H1 (cell line): ENCODE measurements around the gene MBD3L4. TPM values are rescaled to one million over a fixed set of nuclear protein-coding genes. Genes with fewer than 3 reads are reported as not detected.
"Not testable (repeated sequence)": the region's sequence is repeated elsewhere in the genome, so short reads cannot be mapped to it uniquely, and the experiment has no call there.

ENCODE experiments used
- CTCF ChIA-PET: fragments of 300-600 bp; sonication (Branson Sonifier 250); formaldehyde crosslinking; loops from one replicate; lab custom pipeline; 2021; ENCODE audit not compliant: partially characterized antibody; lab: Charles Lee
- POLR2A ChIA-PET: fragments of 300-600 bp; sonication (Branson Sonifier 250); formaldehyde crosslinking; loops from one replicate; lab custom pipeline; 2021; ENCODE audit warnings: inconsistent platforms; ENCODE audit not compliant: partially characterized antibody; lab: Charles Lee
- DNase-seq, 2 experiments: peaks; one replicate each; pipeline versions ENCODE4 v3.0.0 to v3.0.0-alpha.2; 2010 to 2022; ENCODE audit warnings: low spot score in 2 of 2, low read depth in 1 of 2, mixed read lengths in 1 of 2
- FAIRE-seq: peaks from 2 replicates; lab custom pipeline; 2011; peaks lifted over from hg19 to GRCh38; lab: Jason Lieb, UNC
- H2AFZ ChIP-seq: 2 replicates; pipeline ENCODE4 v1.8.1; 2012; ENCODE audit warnings: low read length, inconsistent platforms
- H2AK5ac ChIP-seq: 2 replicates; pipeline ENCODE4 v1.6.1; 2013; ENCODE audit warnings: low read depth, low read length
- H2BK120ac ChIP-seq: replicated peaks from 2 replicates; pipeline ENCODE3; 2013; ENCODE audit warnings: low read depth, low read length, inconsistent platforms
- H2BK12ac ChIP-seq: 2 replicates; pipeline ENCODE4 v1.6.1; 2013; ENCODE audit warnings: low read depth, low read length
- H2BK15ac ChIP-seq: 2 replicates; pipeline ENCODE4 v1.6.1; 2013; ENCODE audit warnings: low read length
- H2BK20ac ChIP-seq: 2 replicates; pipeline ENCODE4 v1.6.1; 2013; ENCODE audit warnings: low read length
- H2BK5ac ChIP-seq: 2 replicates; pipeline ENCODE4 v1.6.1; 2013; ENCODE audit warnings: low read depth, low read length
- H3K14ac ChIP-seq: 2 replicates; pipeline ENCODE4 v1.6.1; 2013; ENCODE audit warnings: inconsistent platforms; ENCODE audit not compliant: insufficient read length
- H3K18ac ChIP-seq: 2 replicates; pipeline ENCODE4 v1.6.1; 2013; ENCODE audit warnings: low read length; ENCODE audit errors: extremely low read depth
- H3K23ac ChIP-seq: 2 replicates; pipeline ENCODE4 v1.6.1; 2013; ENCODE audit warnings: inconsistent platforms; ENCODE audit not compliant: insufficient read length
- H3K23me2 ChIP-seq: 2 replicates; pipeline ENCODE4 v1.6.1; 2013; ENCODE audit warnings: low read depth, low read length
- H3K27ac ChIP-seq: 2 replicates; pipeline ENCODE4 v1.6.1; 2011; ENCODE audit warnings: low read depth, low read length, inconsistent platforms
- H3K27me3 ChIP-seq, 4 experiments: replicated peaks in 1 of 4; 1 replicate in 1 of 4; 2 replicates in 3 of 4; pipeline versions ENCODE4 v1.6.1 to v1.8.1; 2011 to 2013; ENCODE audit warnings: low read length in 3 of 4, mild to moderate bottlenecking in 3 of 4, inconsistent platforms in 2 of 4, mixed read lengths in 2 of 4, moderate library complexity in 1 of 4; ENCODE audit not compliant: control insufficient read depth in 3 of 4, insufficient read depth in 3 of 4; ENCODE audit errors: extremely low read depth in 1 of 4
- H3K36me3 ChIP-seq, 4 experiments: 2 replicates each; pipeline versions ENCODE4 v1.6.1 to v1.8.1; 2011 to 2013; ENCODE audit warnings: mild to moderate bottlenecking in 4 of 4, low read length in 3 of 4, moderate library complexity in 2 of 4, control low read depth in 1 of 4, inconsistent platforms in 1 of 4; ENCODE audit not compliant: insufficient read depth in 4 of 4, control insufficient read depth in 2 of 4
- H3K4ac ChIP-seq: replicated peaks from 2 replicates; pipeline ENCODE3; 2013; ENCODE audit warnings: low read length, low read depth, mixed read lengths, inconsistent platforms; ENCODE audit not compliant: insufficient read length
- H3K4me1 ChIP-seq, 4 experiments: replicated peaks in 1 of 4; 1 replicate in 1 of 4; 2 replicates in 3 of 4; pipeline versions ENCODE4 v1.6.1 to v1.8.1; 2011 to 2013; ENCODE audit warnings: low read length in 3 of 4, inconsistent platforms in 2 of 4, mixed read lengths in 1 of 4; ENCODE audit not compliant: insufficient read depth in 4 of 4, control insufficient read depth in 3 of 4
- H3K4me2 ChIP-seq, 2 experiments: 2 replicates each; pipeline versions ENCODE4 v1.6.1 to v1.8.1; 2011 to 2013; ENCODE audit warnings: low read depth in 2 of 2, low read length in 2 of 2, control low read depth in 1 of 2, inconsistent platforms in 1 of 2, mild to moderate bottlenecking in 1 of 2; ENCODE audit not compliant: insufficient read depth in 1 of 2
- H3K4me3 ChIP-seq, 4 experiments: fragments of 200-600, 300-600 bp in 1 of 4; sonication (generic), shearing (Covaris generic), sonication (Bioruptor Twin) in 1 of 4; 2 replicates each; pipeline versions ENCODE4 v1.5.1 to v1.8.1; 2011 to 2016; ENCODE audit warnings: low read length in 4 of 4, low read depth in 3 of 4, control low read depth in 2 of 4, inconsistent platforms in 2 of 4, mild to moderate bottlenecking in 2 of 4, mixed read lengths in 1 of 4, moderate library complexity in 1 of 4; ENCODE audit not compliant: insufficient read depth in 2 of 4; ENCODE audit errors: extremely low read depth in 1 of 4
- H3K56ac ChIP-seq: replicated peaks from 2 replicates; pipeline ENCODE3; 2013; ENCODE audit warnings: low read depth, mild to moderate bottlenecking, mixed read lengths, low read length, inconsistent platforms; ENCODE audit not compliant: insufficient read length
- H3K79me1 ChIP-seq: 2 replicates; pipeline ENCODE4 v1.6.1; 2013; ENCODE audit warnings: low read depth, low read length, control low read depth
- H3K79me2 ChIP-seq, 2 experiments: 2 replicates each; pipeline versions ENCODE4 v1.6.1 to v1.8.1; 2012 to 2013; ENCODE audit warnings: low read length in 2 of 2, mild to moderate bottlenecking in 2 of 2, inconsistent platforms in 1 of 2; ENCODE audit not compliant: insufficient read depth in 2 of 2, control insufficient read depth in 1 of 2
- H3K9ac ChIP-seq, 4 experiments: replicated peaks in 1 of 4; 1 replicate in 1 of 4; 2 replicates in 3 of 4; pipeline versions ENCODE4 v1.6.1 to v1.8.1; 2011 to 2013; ENCODE audit warnings: low read depth in 3 of 4, low read length in 3 of 4, control low read depth in 2 of 4, mild to moderate bottlenecking in 2 of 4, moderate library complexity in 2 of 4, inconsistent platforms in 1 of 4; ENCODE audit errors: extremely low read depth in 1 of 4
- H3K9me3 ChIP-seq, 2 experiments: 2 replicates each; pipeline versions ENCODE4 v1.6.1 to v1.8.1; 2012 to 2013; ENCODE audit warnings: mild to moderate bottlenecking in 2 of 2, moderate library complexity in 2 of 2, control low read depth in 1 of 2, inconsistent platforms in 1 of 2, low read depth in 1 of 2, low read length in 1 of 2, mixed read lengths in 1 of 2; ENCODE audit not compliant: insufficient read depth in 2 of 2
- H4K20me1 ChIP-seq, 2 experiments: replicated peaks in 1 of 2; 2 replicates each; pipeline versions ENCODE3 to v1.8.1; 2011 to 2013; ENCODE audit warnings: inconsistent platforms in 2 of 2, low read length in 2 of 2, mild to moderate bottlenecking in 1 of 2; ENCODE audit not compliant: insufficient read depth in 2 of 2, control insufficient read depth in 1 of 2
- H4K5ac ChIP-seq: 2 replicates; pipeline ENCODE4 v1.6.1; 2013; ENCODE audit warnings: low read length, low read depth, mixed read lengths, inconsistent platforms; ENCODE audit not compliant: insufficient read length
- H4K8ac ChIP-seq: 2 replicates; pipeline ENCODE4 v1.8.0; 2013; ENCODE audit warnings: mild to moderate bottlenecking, moderate library complexity, low read length, inconsistent platforms; ENCODE audit not compliant: insufficient read depth; ENCODE audit errors: extremely low read depth
- H4K91ac ChIP-seq: replicated peaks from 2 replicates; pipeline ENCODE3; 2013; ENCODE audit warnings: low read length, mixed read lengths, inconsistent platforms; ENCODE audit not compliant: insufficient read length
- WGBS, 2 experiments: shearing (Covaris generic) in 1 of 2; methylation state at CpG; one replicate each; pipeline versions ENCODE4 v1.1.6 to v1.1.7; 2013 to 2015; ENCODE audit warnings: low lambda C conversion rate in 2 of 2, mixed read lengths in 2 of 2, inconsistent platforms in 1 of 2, low coverage in 1 of 2, missing lambda C conversion rate in 1 of 2; ENCODE audit not compliant: insufficient replicate concordance in 2 of 2, insufficient coverage in 1 of 2, insufficient read length in 1 of 2; ENCODE audit errors: extremely low coverage in 1 of 2, missing lambda C conversion rate in 1 of 2; 5-methylcytosine and 5-hydroxymethylcytosine counted together
- polyA plus RNA-seq, 7 experiments: library from polyadenylated mRNA; depleted of rRNA in 3 of 7; stranded (reverse) in 5 of 7; unstranded in 2 of 7; fragments of >200 nt in 5 of 7; fragments of 200-250 nt in 2 of 7; gene quantifications; 1 replicate in 5 of 7; 2 replicates in 1 of 7; 4 replicates in 1 of 7; pipeline versions ENCODE4 v1.2.1 to v1.2.3, GENCODE V29; 2011 to 2013; ENCODE audit warnings: missing spikeins in 2 of 7, mixed read lengths in 2 of 7
- total RNA-seq: library from RNA; stranded (reverse); fragmentation: NEBNext Ultra II Directional; extraction: Animal tissue kit (Norgen Biotek cat#: 25700); gene quantifications from 2 replicates; pipeline ENCODE4 v1.2.1, GENCODE V29; 2021

Gene MBD3L4
- total and polyA plus RNA-seq, 2 of the 8 experiments (the other 6 are each of a cell fraction or from before 2014, with no cell fraction given) = not detected

GRCh38 chr19:7059977-7060376 lies 20.0 kb upstream of the MBD3L4 start:
- H2BK120ac ChIP-seq, H3K4me1 ChIP-seq, H4K8ac ChIP-seq, H3K23me2 ChIP-seq, H3K4ac ChIP-seq, H2BK20ac ChIP-seq, H2BK15ac ChIP-seq, H2BK12ac ChIP-seq, H2BK5ac ChIP-seq, CTCF ChIA-PET, H3K14ac ChIP-seq, FAIRE-seq, H3K79me2 ChIP-seq, H3K27ac ChIP-seq, H3K27me3 ChIP-seq, H3K56ac ChIP-seq, H3K18ac ChIP-seq, H3K9ac ChIP-seq, DNase-seq, H2AK5ac ChIP-seq, H4K5ac ChIP-seq, H3K4me2 ChIP-seq, H4K91ac ChIP-seq, H4K20me1 ChIP-seq, H2AFZ ChIP-seq, H3K23ac ChIP-seq, H3K36me3 ChIP-seq, H3K4me3 ChIP-seq, POLR2A ChIA-PET, H3K79me1 ChIP-seq: not testable (repeated sequence)
- peaks cover 0 to 14% of the 10 kb centered on the region in 2 experiments; a peak in 2 of 4 replicates for H3K9me3 ChIP-seq
- WGBS, 2 experiments = 76% methylated on average over 1 of the region's 2 CpGs; no CpG with 5 or more reads in 1 of the 2 experiments

GRCh38 chr19:7058576-7058975 lies 18.6 kb upstream of the MBD3L4 start, which contains the start of gene MBD3L3:
TSS of gene MBD3L3 (minus strand) at chr19:7058676. CDS start at chr19:7058605, 71 bp downstream.
- H3K79me1 ChIP-seq, H3K14ac ChIP-seq, POLR2A ChIA-PET, H3K36me3 ChIP-seq, CTCF ChIA-PET, H3K27me3 ChIP-seq, H2BK12ac ChIP-seq, H3K18ac ChIP-seq, FAIRE-seq, H3K4me3 ChIP-seq, H4K5ac ChIP-seq, DNase-seq, H3K4me2 ChIP-seq, H3K23ac ChIP-seq, H2AFZ ChIP-seq, H3K79me2 ChIP-seq, H2BK15ac ChIP-seq, H3K9ac ChIP-seq, H3K9me3 ChIP-seq, H3K27ac ChIP-seq, H4K8ac ChIP-seq, H4K91ac ChIP-seq, H3K4ac ChIP-seq, H4K20me1 ChIP-seq, H3K56ac ChIP-seq, H2AK5ac ChIP-seq, H2BK20ac ChIP-seq, H2BK120ac ChIP-seq, H2BK5ac ChIP-seq, H3K4me1 ChIP-seq, H3K23me2 ChIP-seq: not testable (repeated sequence)
- no CpG with 5 or more reads among the region's 8 CpGs for WGBS, 2 experiments
